ENCODE measurements around the gene DCDC1.

Gene DCDC1, protein sequence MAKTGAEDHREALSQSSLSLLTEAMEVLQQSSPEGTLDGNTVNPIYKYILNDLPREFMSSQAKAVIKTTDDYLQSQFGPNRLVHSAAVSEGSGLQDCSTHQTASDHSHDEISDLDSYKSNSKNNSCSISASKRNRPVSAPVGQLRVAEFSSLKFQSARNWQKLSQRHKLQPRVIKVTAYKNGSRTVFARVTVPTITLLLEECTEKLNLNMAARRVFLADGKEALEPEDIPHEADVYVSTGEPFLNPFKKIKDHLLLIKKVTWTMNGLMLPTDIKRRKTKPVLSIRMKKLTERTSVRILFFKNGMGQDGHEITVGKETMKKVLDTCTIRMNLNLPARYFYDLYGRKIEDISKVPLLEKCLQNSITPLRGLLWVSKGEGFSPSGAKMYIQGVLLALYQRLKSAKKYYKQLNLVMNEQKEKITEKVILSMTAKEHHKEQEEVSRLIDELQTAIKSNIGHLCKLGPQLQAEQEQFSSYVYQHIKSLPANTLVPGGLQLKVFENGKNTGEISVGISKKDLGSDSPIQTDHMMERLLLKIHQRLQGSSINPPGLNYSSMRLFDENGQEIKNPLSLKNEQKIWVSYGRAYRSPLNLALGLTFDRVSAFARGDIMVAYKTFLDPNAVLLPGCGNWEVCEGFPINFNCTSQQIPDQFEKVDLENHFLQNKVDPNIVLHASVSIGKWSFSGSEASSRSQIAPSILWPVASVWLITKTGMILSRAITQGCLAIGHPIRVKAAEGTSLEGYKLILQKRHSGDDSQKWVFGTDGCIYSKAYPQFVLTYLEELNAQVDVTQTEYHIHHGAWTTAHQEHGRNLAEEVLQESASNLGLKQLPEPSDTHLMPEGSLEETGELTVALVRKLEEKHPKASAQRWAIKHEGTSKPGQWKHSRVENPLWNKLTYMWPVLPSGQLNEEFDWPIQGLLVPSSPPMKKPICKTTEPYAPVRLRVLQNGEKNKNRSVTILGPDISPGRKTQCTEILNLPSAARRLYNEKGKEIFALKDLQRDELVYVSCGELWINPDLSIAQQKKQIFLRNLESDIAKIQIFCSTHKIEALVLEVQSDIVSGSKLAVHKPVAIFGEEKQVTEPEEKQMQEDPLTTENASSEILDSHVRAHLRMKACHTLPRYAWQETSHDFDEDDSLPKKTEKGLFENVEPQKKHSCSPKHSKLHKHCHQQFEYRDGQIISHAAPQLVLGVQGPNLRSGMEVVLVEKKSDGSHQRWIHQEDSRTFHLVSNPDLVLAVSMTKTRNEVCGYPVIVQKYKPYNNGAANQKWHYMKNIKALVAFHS (N-terminal part only)

DNA sequence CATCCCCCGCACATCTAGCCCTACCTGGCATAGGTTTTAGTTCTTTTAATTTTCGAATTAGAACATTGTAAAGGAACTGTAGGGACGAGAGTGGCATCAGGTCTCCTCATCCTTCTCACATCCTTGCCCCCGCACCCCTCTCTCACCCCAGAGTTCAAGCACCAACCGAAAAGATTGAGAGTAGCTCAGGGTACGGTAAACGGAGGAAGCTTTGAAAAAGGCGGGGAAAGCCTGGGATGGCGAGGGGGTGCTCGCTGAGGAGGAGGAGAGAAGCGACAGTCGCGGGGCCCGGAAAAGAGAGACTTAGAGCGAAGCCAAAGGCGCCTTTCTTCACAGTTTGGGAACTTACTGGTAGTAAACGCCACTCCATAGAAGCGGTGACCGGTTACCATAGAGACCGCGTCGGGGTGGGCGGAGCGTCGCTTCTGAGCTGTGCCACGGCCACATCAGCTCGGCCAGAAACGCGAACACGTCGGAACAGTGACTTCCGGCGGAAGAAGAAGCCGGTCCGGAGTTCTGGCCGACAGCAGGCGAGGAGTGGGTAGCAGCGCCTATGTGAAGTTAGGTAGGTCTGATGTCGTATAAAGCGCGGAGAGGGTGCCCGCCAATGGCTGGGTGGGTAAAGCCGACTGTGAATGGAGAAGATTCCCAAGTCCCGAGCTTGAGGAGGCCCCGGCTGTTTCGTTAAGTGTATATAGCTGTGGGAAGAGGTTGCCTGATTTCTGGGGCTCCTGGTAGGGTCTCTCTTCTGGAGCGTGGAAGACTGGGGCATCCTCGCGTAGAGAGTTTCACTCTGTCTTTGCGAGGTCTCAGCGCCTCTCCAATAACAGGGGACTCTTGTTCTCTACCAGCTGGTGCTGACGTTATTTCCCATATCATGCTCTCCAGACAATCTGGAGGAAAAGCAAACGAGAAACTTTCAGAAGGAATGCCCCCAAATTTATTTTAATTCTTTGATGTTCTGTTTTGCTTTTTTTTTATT is at the start of gene DCDC1, which contains the start of gene DNAJC24:
Gene DCDC1, minus strand, starts transcription at position 392 of the 982 bp plus-strand sequence. CDS start 41,459 bp downstream, outside the sequence.
Gene DNAJC24, plus strand, starts transcription at position 513 of the 982 bp plus-strand sequence. CDS start 889 bp downstream, outside the sequence.
- DNase-seq (ENCODE audit: low spot score), result peak; percentile 93

DNA sequence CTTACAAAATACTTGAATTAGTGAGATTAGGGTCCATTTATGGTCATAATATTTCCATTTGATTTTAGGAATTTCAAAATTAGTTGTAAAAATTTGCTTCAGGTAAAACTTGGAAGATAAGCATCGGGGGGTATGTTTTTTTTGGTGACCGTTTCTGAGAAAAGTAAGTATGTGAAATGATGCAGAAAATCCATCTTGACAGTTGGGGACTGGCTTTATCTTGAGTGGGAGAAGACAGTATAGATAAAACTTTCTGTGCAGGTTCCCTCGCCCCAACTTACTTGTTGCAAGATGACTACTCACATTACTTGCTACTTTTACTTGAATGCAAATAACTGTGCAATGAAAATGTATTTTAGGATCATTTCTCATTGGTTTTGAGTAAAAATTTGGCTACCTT is 49.6 kb upstream of the DCDC1 start:
- no peak for DNase-seq (ENCODE audit: low spot score)

DNA sequence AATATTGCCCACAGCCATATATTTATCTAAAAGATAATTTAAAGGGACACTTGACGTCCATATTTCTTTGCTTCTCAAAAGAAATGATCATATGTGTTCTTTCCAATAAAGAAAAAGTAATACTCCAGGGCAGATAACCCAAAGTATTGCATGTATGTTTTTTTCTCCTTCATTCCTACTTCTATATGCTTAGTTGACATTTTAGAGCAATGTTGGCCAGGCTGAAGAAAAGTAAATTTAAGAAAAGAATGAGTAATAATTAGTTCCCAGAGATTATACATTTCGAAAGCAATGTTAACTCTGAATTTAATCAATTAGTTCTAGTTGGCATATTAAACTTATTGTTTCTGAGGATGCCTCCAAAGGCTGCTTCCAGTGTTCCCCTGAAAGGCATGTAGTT is 48.3 kb upstream of the DCDC1 start:
- DNase-seq (ENCODE audit: low spot score), result no peak

DNA sequence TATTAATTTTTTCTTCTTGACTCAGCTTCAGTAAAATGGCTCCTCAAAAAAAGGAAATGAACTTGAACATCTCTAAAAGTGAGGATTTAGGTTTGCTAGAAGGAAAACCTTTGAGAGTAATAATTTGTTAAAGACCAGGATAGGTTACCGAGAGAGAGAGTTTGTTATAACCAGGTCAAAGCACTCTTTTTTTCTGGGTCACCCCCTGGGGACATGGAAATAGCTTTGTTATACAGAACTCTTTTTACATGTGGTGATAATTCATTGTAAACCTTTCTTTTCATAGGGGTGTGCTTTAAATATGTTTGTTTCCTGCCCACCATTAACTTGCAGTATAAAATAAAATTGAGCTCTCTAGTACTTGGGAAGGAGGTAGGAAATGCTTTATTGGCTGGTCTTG is 47.8 kb upstream of the DCDC1 start:
- no peak for DNase-seq (ENCODE audit: low spot score)

DNA sequence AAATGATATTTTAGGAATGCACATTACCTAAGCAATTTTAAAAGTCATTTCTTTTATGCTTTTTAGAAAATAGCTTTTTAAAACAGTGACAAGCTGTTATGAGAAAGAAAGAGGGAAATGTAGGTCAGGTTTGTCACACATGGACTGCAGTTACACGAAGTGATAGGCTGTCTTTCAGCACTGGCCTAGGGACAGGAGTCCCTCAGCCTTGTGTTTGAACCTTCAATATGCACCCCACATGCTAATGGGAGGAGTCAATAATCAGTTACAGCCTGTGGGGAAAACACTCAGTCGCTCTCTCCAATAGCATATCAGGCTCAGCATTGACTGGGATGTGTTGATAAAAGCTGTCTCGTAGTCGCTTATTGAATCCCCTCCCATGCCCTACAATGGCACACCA is 45.9 kb upstream of the DCDC1 start:
- no peak for DNase-seq (ENCODE audit: low spot score)

DNA sequence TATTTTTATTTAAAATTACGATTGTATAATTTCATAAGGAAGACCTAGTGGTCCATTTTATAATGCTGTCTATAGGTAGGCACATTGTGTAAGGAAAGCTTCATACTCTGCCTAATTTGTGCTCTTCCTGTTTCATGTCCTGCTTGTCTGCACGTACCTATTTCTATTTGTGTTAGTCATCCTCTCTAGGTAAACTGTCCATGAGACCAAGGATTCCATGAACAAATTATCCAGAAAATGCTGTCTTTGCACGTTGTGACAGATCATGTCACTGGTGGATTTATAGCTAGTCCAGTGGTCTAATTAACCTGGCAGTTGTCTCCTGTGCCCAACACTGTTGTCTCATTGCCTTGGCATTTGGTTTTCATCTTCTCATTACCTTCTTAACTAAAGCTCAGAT is 44.8 kb upstream of the DCDC1 start:
- no peak for DNase-seq (ENCODE audit: low spot score)

DNA sequence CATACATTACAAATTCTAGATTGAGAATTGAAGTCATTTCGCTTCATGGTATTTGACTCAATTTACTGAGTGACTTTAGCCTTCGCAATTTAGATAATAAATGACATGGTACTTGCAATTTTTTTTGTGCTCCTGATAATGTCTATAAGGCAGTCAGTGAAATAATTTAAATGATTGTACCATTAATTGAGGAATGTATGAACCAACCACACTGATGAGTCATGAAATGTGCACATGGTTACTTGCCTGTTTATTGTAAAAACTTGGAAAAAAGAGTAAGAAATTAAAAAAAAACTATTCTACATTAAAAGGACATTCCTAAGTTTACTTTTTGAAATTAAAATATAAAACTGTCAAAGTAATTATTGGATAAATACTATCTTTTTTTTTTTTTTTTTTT is 43.4 kb upstream of the DCDC1 start:
- no peak for DNase-seq (ENCODE audit: low spot score)

DNA sequence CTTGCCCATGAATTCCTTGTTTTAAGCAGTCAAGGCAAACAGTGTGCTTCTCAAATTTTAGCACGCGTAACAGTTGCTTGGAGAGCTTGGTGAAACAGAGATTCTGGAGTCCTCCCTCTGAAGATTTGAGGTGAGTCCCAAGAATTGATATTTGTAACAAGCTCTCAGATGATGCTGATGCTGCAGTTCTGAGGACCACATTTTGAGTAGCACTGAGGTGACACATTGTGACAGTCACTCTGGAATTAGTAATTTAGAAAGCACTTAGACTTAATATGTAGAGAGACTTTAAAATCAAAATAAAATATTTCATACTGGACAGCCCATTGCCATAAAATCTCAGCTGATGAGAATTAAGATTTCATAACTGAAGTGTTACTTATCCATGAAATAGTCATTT is 38.7 kb upstream of the DCDC1 start:
- peak; percentile 39 for DNase-seq (ENCODE audit: low spot score)

DNA sequence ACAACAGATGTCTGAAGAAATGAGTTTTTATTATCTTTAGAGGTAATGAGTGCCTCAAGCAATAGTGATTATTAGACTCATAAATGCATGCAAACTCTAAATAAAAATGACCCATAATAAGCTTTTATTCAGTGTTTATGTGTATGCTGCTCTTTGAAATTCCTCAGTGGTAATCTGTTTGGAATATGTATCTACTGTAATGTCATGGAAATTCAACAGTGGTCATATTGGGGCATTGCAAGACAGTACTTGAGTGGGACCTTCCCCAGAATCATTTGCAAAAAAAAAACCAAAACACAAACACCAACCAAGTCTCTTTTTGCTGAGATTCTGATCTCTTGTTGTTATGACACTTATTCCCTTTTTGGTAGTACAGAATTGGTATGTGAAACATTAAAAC is 35.1 kb upstream of the DCDC1 start:
- no peak for DNase-seq (ENCODE audit: low spot score)

DNA sequence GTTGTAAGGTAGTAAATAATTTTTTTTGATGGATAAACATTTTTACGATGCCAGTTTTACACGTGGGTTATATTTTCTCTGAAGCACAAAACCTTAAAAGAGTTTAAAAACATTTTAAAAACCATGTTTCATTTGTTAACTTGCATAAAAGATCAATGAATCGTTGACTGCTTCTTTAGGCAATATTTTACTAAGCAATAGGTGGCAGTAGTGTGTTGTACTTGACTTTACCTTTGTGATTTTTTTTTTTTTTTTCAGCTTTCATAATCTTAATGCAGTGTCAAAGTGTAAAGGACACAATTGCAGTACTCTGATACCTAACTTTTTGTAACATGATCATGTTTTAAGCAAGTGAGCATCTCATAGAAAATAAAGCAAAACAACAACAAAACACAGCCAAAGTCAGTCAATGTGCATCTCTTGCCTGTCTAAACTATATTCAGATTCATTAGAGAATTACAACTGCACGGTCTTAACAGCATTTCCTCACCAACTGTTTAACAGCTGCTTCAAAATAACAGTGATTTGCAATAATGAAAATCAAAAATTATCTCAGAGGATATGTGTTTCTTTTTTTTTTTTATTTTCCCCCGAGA is 27.8 kb upstream of the DCDC1 start:
- DNase-seq (ENCODE audit: low spot score), result peak; percentile 12

DNA sequence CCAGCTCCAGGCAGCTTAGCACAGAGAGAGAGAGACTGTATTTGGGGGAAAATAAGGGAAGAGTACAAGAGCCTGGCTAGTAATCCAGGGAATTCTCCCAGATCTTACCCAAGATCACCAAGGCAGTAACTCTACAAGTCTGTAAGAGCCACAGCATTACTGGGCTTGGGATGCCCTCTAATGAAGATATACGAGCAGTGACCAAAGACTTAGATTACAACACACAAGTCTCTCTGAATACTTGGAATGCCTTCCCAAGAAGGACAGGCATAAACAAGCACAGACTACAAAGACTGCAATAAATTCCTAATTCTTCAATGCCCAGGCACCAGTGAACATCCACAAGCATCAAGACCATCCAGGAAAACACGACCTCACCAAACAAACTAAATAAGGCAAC is 17.8 kb upstream of the DCDC1 start:
- no peak for DNase-seq (ENCODE audit: low spot score)

DNA sequence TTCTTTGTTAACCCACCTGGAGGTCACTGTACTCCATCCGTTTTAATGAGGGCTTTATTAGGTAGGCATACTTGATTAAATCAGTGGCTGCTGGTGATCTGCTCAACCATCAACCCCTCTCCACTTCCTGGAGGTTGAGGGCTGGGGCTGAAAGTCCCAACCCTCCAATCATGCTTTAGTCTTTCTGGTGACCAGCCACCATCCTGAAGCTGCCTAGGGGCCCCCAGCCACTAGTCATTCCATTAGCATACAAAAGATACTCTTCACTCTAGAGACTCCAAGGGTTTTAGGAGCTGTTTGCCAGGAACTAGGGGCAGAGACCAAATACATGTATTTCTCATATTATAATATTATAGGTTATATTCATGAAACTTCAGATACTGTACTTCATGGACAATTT is 13.6 kb upstream of the DCDC1 start:
- no peak for DNase-seq (ENCODE audit: low spot score)

DNA sequence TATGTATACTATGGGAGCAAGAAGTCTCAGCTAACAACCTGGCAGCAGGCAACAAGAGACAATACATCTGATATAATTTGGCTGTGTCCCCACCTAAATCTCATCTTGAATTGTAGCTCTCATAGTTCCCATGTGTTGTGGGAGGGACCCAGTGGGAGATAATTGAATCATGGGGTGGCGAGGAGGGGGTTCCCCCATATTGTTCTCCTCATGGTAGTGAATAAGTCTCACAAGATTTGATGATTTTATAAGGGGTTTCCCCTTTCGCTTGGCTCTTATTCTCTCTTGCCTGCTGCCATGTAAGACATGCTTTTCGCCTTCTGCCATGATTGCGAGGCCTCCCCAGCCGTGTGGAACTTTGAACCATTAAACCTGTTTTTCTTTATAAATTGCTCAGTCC is 6.3 kb upstream of the DCDC1 start:
- no peak for DNase-seq (ENCODE audit: low spot score)

DNA sequence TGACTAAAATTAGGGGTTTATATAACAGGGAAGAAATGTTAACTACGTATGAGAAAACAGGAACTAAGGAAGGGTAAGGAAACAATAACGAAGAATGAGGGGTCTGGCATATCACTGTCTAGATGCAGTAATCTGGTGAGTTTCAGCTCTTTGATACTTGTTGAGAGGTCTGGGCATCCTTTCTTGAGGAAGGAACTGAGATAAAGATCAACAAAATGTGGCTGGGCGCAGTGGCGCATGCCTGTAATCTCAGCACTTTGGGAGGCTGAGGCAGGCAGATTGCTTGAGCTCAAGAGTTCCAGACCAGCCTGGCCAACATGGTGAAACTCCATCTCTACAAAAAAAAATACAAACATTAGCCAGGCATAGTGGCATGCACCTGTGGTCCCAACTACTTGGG is 2.7 kb downstream of the DCDC1 start:
- DNase-seq (ENCODE audit: low spot score), result peak; percentile 18

DNA sequence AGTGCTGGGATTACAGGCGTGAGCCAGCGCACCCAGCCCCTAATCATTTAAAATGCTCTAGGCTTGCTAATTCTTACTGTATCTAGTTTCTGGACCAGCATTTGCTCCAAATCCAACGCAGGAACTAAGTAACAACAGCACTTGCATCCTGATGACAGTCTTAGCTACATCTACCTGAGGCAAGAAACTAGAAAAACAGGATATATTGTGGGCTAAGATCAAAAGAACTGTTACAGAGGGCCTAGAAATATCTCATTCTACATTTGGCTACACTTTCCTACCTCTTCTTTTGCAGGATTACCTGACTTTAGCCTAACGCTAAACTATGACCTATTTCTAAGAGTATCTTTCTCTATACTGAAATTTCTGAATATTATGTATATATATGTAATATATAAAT is 7.8 kb downstream of the DCDC1 start:
- DNase-seq (ENCODE audit: low spot score), result no peak

DNA sequence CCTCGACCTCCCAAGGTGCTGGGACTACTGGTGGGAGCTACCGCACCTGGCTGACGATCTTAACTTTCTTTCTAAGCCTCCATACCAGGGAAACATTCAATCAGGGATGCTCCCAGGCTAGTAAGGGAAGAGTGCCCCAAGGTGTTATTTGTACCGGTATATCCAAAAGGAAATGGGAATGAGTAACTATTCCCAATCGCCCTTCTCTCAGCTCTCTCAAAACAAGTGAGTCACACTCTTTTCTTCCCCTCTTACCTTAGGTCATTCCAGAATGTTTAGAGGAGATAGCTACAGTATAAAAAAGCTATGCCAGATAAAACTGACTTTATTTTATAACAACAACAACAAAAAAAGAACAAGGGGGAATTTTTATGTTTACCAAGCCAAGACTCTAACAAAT is 13.7 kb downstream of the DCDC1 start:
- no peak for DNase-seq (ENCODE audit: low spot score)

DNA sequence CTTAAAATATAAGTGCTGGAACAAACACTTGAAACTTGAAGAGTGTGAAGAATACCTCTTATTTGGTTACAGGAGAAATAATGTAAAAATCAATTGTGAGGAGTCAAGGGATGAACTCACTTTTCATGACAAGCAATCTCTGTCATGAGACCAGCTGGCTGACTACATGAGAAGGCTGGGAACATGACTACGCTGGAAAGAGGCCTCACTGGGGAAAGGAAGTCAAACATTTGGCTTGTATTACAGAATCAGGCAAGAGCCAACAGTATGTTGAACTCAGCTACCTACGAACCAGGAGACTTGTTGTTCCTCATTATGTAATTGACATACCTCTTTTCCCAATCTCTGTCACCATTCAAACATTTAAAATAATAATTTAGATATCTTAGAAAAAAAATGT is 14.4 kb downstream of the DCDC1 start:
- no peak for DNase-seq (ENCODE audit: low spot score)

DNA sequence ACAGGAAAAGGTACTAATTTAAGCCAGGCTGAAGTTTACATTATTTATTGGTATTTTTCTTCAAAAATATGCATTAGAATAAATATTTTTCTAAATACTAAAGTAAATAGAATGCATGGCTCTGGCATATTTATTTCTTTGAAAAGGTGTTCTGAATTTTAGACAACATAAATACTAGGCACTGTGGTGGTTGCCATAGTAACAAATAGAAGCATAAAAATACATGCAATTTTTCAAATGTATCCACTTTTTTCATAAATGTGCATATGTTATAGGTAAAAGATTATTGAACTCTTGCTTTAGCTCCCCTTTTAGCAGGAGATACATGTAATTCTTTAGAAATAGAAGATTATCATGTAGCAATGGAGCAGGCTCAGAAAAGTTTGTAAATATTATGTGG is 18.4 kb downstream of the DCDC1 start:
- DNase-seq (ENCODE audit: low spot score), result no peak

DNA sequence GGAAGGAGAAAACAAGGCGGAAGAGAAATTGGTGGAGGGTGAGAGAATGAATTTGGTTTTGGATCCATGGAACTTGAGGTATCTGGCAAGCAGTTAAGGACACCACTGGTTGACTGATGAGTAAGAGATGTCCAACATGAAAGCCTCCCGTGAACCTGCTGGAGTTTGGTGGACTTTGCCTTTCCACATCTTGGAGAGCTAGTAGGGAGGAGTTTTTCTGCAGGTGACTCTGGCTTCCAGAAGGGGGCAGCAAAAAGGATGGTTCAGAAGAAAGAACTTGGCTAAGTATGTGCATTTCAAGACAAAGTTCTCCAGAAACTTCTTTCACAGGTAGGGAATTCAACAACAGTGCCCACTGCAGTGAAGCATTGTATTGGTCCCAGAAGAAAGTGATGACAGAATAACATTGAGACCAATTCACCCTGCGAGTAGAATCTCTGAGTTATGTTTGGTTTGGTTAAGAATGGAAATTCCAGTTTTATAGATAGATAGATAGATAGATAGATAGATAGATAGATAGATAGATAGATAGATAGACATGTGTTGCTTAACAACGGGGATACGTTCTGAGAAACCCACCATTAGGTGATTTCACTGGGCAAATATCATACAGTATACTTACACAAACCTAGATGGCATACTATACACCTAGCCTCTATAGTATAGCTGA is 28.5 kb downstream of the DCDC1 start:
- peak; percentile 12 for DNase-seq (ENCODE audit: low spot score)

DNA sequence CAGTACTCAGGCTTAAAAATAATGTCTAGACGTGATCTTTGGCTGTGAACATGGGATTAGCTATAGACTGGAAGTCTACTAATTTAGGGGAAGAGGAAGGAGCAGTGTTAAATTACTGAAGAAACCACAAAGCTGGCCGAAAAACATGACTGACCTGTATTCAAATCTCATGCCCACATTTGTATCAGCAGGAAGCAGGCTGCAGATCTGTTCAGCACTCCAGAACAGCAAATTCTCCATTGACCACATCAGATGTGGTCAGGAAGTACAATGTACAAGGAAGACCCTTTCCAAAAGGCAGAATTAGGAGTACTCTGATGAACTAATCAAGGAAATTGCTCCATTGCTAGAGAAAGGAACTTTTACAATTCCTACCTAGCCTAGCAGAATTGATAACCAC is 31.7 kb downstream of the DCDC1 start:
- DNase-seq (ENCODE audit: low spot score), result no peak

All from activated CD4-positive, alpha-beta T cell treated with anti-CD3 and anti-CD28 coated beads, Interleukin-2, Interleukin-4, amounts not matched to agents 100 ng/mL and 50 ng/mL, durations not matched to agents 16 hours and 8 hours (primary cell).